Panc1 (cell line): ENCODE measurements around the gene C1QL1. TPM values are rescaled to one million over a fixed set of nuclear protein-coding genes. Genes with fewer than 3 reads are reported as not detected.
A peak's percentile ranks its signal among the peaks of the same experiment; 100 is the strongest.

Experiments used
- ATAC-seq: fragments of 200-7000 bp; cut with Tn5 transposase; 2 replicates; pipeline ENCODE4 v1.9.1; 2020; ENCODE audit warnings: mild to moderate bottlenecking, moderate library complexity
- BruUV-seq: library from RNA; stranded (reverse); fragments of 400-500 nt; replicated peaks from 2 replicates; lab custom pipeline; 2021; lab: Mats Ljungman, UMichigan
- CTCF ChIA-PET: fragments of 300-600 bp; sonication (Branson Sonifier 250); formaldehyde crosslinking; loops from one replicate; lab custom pipeline; 2022; ENCODE audit warnings: antibody characterized with exemption; lab: Charles Lee
- POLR2A ChIA-PET: fragments of 300-600 bp; sonication (Branson Sonifier 250); formaldehyde crosslinking; loops from one replicate; lab custom pipeline; 2022; ENCODE audit warnings: antibody characterized with exemption; lab: Charles Lee
- DNase-seq: peaks from one replicate; pipeline ENCODE4 v3.0.0-alpha.2; 2010; ENCODE audit warnings: low read depth, low spot score
- H3K27ac ChIP-seq: 2 replicates; pipeline ENCODE4 v1.5.1; 2011; ENCODE audit warnings: mild to moderate bottlenecking, low read length, inconsistent platforms
- H3K27me3 ChIP-seq: fragments of 200-500 bp; sonication (Bioruptor generic); 2 replicates; pipeline ENCODE4 v1.6.0; 2014; ENCODE audit warnings: low read length, inconsistent platforms; ENCODE audit not compliant: control insufficient read depth, insufficient read depth
- H3K36me3 ChIP-seq: fragments of 200-500 bp; sonication (Bioruptor generic); 2 replicates; pipeline ENCODE4 v1.5.1; 2014; ENCODE audit warnings: inconsistent platforms, mild to moderate bottlenecking, low read length, moderate library complexity; ENCODE audit not compliant: control insufficient read depth, insufficient read depth
- H3K4me1 ChIP-seq: 2 replicates; pipeline ENCODE4 v1.5.1; 2011; ENCODE audit warnings: inconsistent platforms, mild to moderate bottlenecking, low read length, moderate library complexity; ENCODE audit not compliant: control insufficient read depth, insufficient read depth
- H3K4me3 ChIP-seq, 2 experiments: 2 replicates each; pipeline ENCODE4 v1.5.1; 2011 to 2012; ENCODE audit warnings: low read depth in 2 of 2, low read length in 2 of 2, mild to moderate bottlenecking in 2 of 2, inconsistent platforms in 1 of 2, moderate library complexity in 1 of 2
- H3K9me3 ChIP-seq: fragments of 200-500 bp; sonication (Bioruptor generic); 2 replicates; pipeline ENCODE4 v1.5.1; 2014; ENCODE audit warnings: low read depth, mild to moderate bottlenecking, inconsistent platforms, low read length, moderate library complexity; ENCODE audit not compliant: control insufficient read depth, insufficient read depth
- CTCF ChIP-seq: fragments of 450-650 bp; IDR thresholded peaks from 2 replicates; pipeline ENCODE4 v1.5.1; 2017; ENCODE audit warnings: mild to moderate bottlenecking
- POLR2AphosphoS5 ChIP-seq: IDR thresholded peaks from 2 replicates; pipeline ENCODE4 v1.6.1; 2012; ENCODE audit warnings: mild to moderate bottlenecking, low read depth, low read length, moderate library complexity
- SIN3A ChIP-seq: IDR thresholded peaks from 2 replicates; pipeline ENCODE4 v1.6.1; 2012; ENCODE audit warnings: low read depth, mild to moderate bottlenecking, low read length, moderate library complexity, borderline replicate concordance; ENCODE audit not compliant: insufficient read depth
- TCF7L2 ChIP-seq: IDR thresholded peaks from 2 replicates; pipeline ENCODE4 v1.6.1; 2011; ENCODE audit warnings: mild to moderate bottlenecking, low read depth, low read length, inconsistent platforms
- in situ Hi-C: cut with HindIII; loops from 2 replicates; pipeline ENCODE4 v1.10.0; 2016; ENCODE audit warnings: low sequenced_read_pairs, low pct_unique_long_range_greater_than_20kb
- intact Hi-C: fragments of 100-400 bp; cut with micrococcal nuclease; formaldehyde crosslinking; loops from one replicate; pipeline ENCODE4 v1.10.0; 2022; ENCODE audit not compliant: unreplicated experiment
- total RNA-seq: library from RNA; stranded (reverse); gene quantifications from one replicate; pipeline ENCODE4 v1.2.1, GENCODE V29; 2021; ENCODE audit not compliant: unreplicated experiment
- TF ChIP-seq, protein P1 (sequence below), 2 experiments: IDR thresholded peaks; 2 replicates each; pipeline ENCODE4 v1.6.1; 2011 to 2012; ENCODE audit warnings: low read depth in 2 of 2, control low read depth in 1 of 2, low read length in 1 of 2, mild to moderate bottlenecking in 1 of 2, moderate library complexity in 1 of 2; ENCODE audit not compliant: insufficient read depth in 1 of 2

The C1QL1 gene
- total RNA-seq, 1 experiment from 2014 or later, result 9.5 TPM

- TF ChIP-seq, protein P1, sequence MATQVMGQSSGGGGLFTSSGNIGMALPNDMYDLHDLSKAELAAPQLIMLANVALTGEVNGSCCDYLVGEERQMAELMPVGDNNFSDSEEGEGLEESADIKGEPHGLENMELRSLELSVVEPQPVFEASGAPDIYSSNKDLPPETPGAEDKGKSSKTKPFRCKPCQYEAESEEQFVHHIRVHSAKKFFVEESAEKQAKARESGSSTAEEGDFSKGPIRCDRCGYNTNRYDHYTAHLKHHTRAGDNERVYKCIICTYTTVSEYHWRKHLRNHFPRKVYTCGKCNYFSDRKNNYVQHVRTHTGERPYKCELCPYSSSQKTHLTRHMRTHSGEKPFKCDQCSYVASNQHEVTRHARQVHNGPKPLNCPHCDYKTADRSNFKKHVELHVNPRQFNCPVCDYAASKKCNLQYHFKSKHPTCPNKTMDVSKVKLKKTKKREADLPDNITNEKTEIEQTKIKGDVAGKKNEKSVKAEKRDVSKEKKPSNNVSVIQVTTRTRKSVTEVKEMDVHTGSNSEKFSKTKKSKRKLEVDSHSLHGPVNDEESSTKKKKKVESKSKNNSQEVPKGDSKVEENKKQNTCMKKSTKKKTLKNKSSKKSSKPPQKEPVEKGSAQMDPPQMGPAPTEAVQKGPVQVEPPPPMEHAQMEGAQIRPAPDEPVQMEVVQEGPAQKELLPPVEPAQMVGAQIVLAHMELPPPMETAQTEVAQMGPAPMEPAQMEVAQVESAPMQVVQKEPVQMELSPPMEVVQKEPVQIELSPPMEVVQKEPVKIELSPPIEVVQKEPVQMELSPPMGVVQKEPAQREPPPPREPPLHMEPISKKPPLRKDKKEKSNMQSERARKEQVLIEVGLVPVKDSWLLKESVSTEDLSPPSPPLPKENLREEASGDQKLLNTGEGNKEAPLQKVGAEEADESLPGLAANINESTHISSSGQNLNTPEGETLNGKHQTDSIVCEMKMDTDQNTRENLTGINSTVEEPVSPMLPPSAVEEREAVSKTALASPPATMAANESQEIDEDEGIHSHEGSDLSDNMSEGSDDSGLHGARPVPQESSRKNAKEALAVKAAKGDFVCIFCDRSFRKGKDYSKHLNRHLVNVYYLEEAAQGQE (IDR thresholded peaks at IDR 0.05; ENCODE audit: insufficient read depth in 1 of 2, low read depth in 2 of 2, low read length in 1 of 2), result no peak
- no peak for TF ChIP-seq SIN3A
- no peak for TF ChIP-seq POLR2AphosphoS5
- TF ChIP-seq TCF7L2, result no peak
- TF ChIP-seq CTCF, result no peak
- ATAC-seq (no peak), DNase-seq (no peak)
- Histone ChIP-seq H3K27me3 (no peaks in the 10 kb centered on the region), H3K9me3 (no peaks in the 10 kb centered on the region), H3K36me3 (no peaks in the 10 kb centered on the region), H3K27ac (no peak overlapping the region), H3K4me1 (no peaks in the 10 kb centered on the region), H3K4me3 (peak overlapping the region in 1 of 2 experiments; percentile 71; a peak in 2 of 4 replicates)
- ChIA-PET POLR2A (no interaction called here), CTCF (interaction anchor here (0.5 to 0.6 kb wide), 2 partner anchors 33 to 161 kb away, joined by 5 to 17 read pairs; no protein-coding TSS in a partner anchor)
- in situ Hi-C loops (no loop called here), intact Hi-C loops (no loop called here)
- no TSS peak for BruUV-seq
Measured at GRCh38 chr17:44969144-44969780, 1.2 kb upstream of the C1QL1 start.

DNA sequence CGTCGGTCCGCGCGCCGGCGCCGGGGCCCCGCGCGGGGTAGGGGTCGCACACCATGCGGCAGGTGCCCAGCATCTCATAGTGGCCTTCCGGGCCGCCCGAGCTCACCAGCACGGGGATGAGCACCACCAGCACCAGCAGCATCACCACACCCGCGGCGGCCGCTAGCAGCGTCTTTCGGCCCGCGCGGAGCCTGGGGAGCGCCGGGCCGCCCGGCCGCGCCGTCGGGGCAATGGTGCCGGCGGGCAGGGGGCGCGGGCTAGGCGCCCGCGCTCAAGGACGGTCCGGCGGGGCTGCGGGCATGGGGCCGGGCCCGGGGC is 237 bp downstream of the C1QL1 start:
- Histone ChIP-seq H3K27me3 (no peaks in the 10 kb centered on the region), H3K27ac (no peak overlapping the region), H3K36me3 (no peaks in the 10 kb centered on the region), H3K4me3 (peak overlapping the region in 1 of 2 experiments; percentile 13; a peak in 1 of 4 replicates), H3K9me3 (no peaks in the 10 kb centered on the region), H3K4me1 (no peaks in the 10 kb centered on the region)
- in situ Hi-C loops, result no loop called here
- ChIA-PET POLR2A (interaction anchor here (0.7 kb wide), 1 partner anchor 288 kb away, joined by 3 read pairs; no protein-coding TSS in a partner anchor), CTCF (interaction anchor here (0.6 to 0.7 kb wide), 3 partner anchors 57 to 335 kb away, joined by 3 to 7 read pairs (median 5); no protein-coding TSS in a partner anchor)
- no peak for TF ChIP-seq CTCF
- no peak for TF ChIP-seq SIN3A
- TF ChIP-seq, protein P1 (IDR thresholded peaks at IDR 0.05; ENCODE audit: insufficient read depth in 1 of 2, low read depth in 2 of 2, low read length in 1 of 2), result no peak
- TF ChIP-seq POLR2AphosphoS5, result no peak
- TF ChIP-seq TCF7L2, result no peak
- peak; percentile 61 for ATAC-seq
- no TSS peak for BruUV-seq
- DNase-seq, result no peak
- intact Hi-C loops, result no loop called here
